ENCODE measurements around the gene CHAF1A.

Gene CHAF1A

DNA sequence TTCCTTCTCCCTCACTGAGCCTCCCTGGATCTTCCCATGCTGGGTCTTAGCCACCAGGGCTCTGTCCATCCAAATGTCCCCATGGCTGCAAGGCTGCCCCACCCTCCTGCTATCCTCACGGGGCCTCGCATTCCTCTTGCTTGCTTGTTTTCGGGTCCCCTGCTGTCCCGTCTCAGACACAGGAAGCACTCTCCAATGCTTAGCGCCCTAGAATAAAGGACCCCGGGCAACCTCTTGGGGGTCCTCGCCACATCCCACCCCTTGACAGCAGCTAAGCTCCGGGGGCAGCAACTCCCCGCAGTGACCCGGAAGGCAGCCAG, 25.8 kb upstream of the CHAF1A start:
- DNase-seq (ENCODE audit: insufficient read length, low spot score): no peak
- no peak for FAIRE-seq
- TF ChIP-seq POU2F2 (IDR thresholded peaks at IDR 0.05; ENCODE audit: low read depth, low read length) (no peak), POLR2A (IDR thresholded peaks at IDR 0.05; ENCODE audit: low read depth, low read length) (no peak), PAX5 (IDR thresholded peaks at IDR 0.05; ENCODE audit: insufficient read depth, low read length, severe bottlenecking) (no peak), POLR2AphosphoS5 (IDR thresholded peaks at IDR 0.05; ENCODE audit: low read depth, low read length) (no peak), TAF1 (IDR thresholded peaks at IDR 0.05; ENCODE audit: low read depth, low read length) (no peak), SPI1 (IDR thresholded peaks at IDR 0.05; ENCODE audit: low read depth, low read length) (no peak)

DNA sequence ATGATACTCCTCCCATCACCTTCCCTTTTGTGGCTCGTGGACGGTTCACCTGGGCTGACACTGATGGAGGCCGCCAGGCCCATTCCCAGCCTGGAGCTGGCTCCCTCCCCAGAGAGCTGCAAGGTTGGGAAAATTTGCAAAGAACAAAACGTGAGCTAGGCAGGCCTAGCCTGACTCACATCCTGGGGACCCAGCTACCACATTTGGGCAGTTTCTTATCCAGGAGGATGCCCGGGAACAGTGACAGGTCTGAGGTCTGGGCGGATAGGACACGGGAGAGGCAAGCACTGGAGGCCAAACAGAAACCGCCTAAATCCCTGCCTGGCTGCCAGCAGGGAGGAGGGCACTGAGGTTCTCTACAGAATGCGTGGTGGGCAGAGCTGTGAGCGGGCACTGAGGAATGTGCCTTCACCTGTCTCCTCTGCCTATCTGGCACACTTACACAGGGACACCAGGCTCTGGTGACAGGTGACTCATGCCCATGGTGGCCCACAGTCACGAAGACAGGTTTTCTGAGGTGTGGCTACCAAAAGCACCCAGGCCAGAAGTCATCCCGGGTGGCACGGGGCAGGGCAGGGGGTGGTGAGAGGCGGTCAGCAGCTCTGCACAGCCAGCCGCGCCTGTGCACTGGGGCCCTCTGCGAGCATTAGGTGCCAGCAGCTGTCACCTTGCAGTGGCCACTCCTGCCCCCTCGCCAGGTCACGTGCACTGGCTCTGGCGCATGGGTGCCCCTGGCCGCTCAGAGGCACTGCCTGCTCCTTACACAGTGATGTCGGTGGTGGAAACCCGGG, 25.3 kb upstream of the CHAF1A start:
- no peak for TF ChIP-seq TAF1 (IDR thresholded peaks at IDR 0.05; ENCODE audit: low read depth, low read length)
- TF ChIP-seq POLR2AphosphoS5 (IDR thresholded peaks at IDR 0.05; ENCODE audit: low read depth, low read length): no peak; the same call in 1 of the 2 replicates
- TF ChIP-seq SPI1 (IDR thresholded peaks at IDR 0.05; ENCODE audit: low read depth, low read length): no peak
- no peak for TF ChIP-seq POU2F2 (IDR thresholded peaks at IDR 0.05; ENCODE audit: low read depth, low read length)
- DNase-seq (ENCODE audit: insufficient read length, low spot score) (no peak), FAIRE-seq (no peak)

DNA sequence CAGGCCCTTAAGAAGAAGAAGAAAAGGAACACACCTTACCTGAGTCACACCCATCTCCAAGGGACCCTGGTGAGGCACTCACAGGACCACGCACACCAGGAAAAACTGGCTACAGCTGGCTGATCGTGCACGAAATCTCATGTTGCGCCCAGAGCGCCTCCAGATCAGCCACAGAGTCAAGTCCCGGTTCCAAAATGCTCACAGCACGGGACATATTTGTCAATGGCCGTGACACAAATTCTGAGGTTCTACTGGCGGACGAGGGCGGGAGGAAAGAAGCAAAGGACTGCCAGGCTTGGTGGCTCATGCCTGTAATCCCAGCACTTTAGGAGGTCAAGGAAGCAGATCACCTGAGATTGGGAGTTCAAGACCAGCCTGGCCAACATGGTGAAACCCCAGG, 23.6 kb upstream of the CHAF1A start:
- DNase-seq (ENCODE audit: insufficient read length, low spot score) (no peak), FAIRE-seq (no peak)
- no peak for TF ChIP-seq TAF1 (IDR thresholded peaks at IDR 0.05; ENCODE audit: low read depth, low read length)
- TF ChIP-seq PAX5 (IDR thresholded peaks at IDR 0.05; ENCODE audit: insufficient read depth, low read length, severe bottlenecking): peak; percentile 8

DNA sequence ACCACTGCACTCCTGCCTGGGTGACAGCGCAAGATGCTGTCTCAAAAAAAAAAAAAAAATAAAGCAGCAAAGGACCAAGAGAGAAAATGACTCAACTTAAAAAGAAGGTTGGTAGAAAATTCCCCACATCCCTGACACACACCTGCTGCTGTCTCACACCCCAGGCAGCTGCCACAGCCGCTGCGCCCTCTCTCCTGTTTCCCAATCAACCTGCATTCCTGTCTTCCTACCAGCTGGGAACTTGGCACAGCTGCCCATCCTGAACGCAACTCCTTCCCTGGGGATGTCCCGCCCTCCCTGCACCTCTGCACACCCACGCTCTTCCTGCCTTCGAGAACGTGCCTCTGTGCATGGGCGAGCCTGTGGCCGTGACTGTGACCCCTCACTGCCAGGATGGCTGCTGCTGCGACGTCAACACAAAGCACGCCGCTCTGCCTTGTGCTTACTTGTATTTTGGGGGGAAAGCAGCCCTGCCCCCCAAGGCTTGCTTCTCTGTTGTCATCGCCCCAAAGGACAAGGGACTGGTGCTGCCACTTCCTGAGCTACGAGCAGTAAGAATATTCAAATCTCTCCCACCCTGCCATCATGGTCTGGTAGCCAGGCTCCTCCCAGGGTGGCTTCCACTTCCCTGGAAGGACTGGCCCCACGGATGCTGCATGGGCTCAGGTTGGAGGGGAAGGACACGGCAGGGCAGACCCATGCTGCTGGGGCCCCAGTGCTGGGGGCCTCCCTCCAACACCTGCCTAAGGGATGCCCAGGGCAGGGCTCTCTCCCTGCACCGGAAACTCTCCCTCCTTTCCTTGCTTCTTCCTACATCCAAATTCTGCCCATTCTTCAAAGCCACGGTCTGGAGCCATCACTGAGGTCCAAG, 22.8 kb upstream of the CHAF1A start:
- TF ChIP-seq POLR2A (IDR thresholded peaks at IDR 0.05; ENCODE audit: low read depth, low read length) (peak; percentile 62), POU2F2 (IDR thresholded peaks at IDR 0.05; ENCODE audit: low read depth, low read length) (no peak), PAX5 (IDR thresholded peaks at IDR 0.05; ENCODE audit: insufficient read depth, low read length, severe bottlenecking) (no peak), POLR2AphosphoS5 (IDR thresholded peaks at IDR 0.05; ENCODE audit: low read depth, low read length) (no peak), TAF1 (IDR thresholded peaks at IDR 0.05; ENCODE audit: low read depth, low read length) (no peak), SPI1 (IDR thresholded peaks at IDR 0.05; ENCODE audit: low read depth, low read length) (0 out of 2 replicates have a peak, but pooled peaks have one; percentile 12)
- FAIRE-seq (peak; percentile 91), DNase-seq (ENCODE audit: insufficient read length, low spot score) (no peak)

DNA sequence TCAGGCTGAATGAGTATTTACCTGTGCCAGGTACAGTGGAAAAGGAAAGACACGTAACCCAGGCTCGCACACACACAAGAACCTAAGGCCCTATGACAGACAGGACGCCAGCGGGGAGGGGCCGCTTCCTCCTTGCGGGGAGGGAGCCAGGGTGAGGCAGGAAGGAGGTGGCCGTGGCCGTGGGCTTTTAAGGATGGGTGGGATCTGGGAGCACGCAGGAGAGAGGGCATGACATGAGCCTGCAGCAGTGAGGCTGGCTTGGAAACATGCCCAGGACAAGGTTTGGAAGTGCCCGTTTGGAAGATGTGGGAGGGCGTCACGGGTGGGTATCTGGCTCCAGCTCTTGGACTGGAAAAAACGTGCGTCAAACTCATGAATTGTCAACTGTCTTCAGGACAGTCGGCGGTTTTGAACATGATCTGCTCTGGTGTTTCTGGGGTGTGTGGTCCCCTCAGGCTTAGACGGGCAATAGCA, 22.1 kb upstream of the CHAF1A start:
- FAIRE-seq (no peak), DNase-seq (ENCODE audit: insufficient read length, low spot score) (no peak)
- TF ChIP-seq POU2F2 (IDR thresholded peaks at IDR 0.05; ENCODE audit: low read depth, low read length) (no peak), POLR2A (IDR thresholded peaks at IDR 0.05; ENCODE audit: low read depth, low read length) (no peak), POLR2AphosphoS5 (IDR thresholded peaks at IDR 0.05; ENCODE audit: low read depth, low read length) (no peak), SPI1 (IDR thresholded peaks at IDR 0.05; ENCODE audit: low read depth, low read length) (peak; percentile 11; the same call in 1 of the 2 replicates)

DNA sequence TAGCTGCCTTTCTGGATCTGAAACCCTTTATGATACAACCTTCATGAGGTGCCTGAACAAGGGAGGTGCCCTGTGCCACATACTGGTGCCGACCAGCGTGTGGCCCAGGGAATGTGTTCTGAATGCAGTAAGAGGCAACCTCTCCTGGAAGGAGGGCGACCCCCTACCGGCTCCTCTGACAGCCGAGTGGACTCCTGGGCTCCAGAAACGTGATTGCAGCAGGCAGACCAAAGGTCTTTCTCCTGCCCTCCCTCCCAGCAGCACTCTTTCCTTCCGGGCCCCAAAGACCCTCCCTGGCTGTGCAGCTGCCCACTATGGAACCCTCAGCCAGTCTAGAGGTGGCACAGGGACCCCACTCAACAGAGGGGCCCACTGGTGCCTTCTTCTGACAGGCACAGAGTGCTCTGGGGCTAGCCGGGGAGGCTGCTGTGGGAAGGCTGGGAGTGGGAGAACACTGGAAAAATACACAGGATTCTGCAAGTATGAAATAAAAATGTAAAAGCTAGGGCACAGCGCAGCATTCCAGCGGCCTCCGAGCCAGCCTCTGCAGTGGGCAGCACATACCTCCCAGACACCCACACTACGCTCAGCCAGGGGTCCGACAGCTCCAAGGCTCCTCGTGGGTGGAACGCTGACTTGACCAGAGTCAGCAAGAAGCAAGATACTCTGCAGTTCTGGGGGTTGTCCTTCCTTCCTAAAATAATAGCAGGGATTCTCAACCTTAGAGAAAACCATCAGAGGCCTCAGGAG, 17.0 kb upstream of the CHAF1A start:
- no peak for FAIRE-seq

DNA sequence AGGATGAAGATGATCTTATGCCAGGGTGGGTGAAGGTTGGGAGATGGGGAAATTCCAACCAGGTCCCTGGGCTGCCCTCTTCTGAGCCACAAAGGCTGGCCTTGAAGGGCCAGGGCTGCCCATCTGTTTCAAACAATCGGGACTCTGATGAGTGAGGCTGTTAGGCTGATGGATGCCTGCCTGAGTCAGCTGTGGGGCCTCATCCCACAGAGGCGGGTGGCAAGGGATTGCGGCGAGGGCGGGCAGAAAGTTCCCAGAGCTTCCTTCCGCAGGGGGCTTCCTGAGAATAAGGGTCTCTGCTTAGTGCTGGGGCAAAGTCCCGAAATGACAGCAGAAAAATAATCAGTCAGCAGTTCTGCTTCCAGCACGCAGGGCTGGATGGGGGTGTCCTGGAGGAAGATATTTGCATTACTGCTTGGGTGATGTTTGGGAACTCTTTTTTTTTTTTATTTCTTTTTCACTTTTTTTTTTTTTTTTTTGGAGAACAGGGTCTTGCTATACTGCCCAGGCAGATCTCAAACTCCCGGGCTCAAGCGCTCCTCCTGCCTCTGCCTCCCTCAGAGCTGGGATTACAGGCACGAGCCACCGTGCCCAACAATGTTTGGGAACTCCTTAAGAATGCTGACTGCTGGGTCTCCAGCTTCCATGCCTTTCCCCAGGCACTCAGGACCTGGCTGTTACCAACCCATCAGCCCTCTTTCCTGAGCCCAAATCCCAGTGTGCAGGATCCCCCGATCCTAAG, 16.2 kb upstream of the CHAF1A start:
- TF ChIP-seq POLR2A (IDR thresholded peaks at IDR 0.05; ENCODE audit: low read depth, low read length) (no peak), SPI1 (IDR thresholded peaks at IDR 0.05; ENCODE audit: low read depth, low read length) (no peak), TAF1 (IDR thresholded peaks at IDR 0.05; ENCODE audit: low read depth, low read length) (no peak), PAX5 (IDR thresholded peaks at IDR 0.05; ENCODE audit: insufficient read depth, low read length, severe bottlenecking) (no peak), POU2F2 (IDR thresholded peaks at IDR 0.05; ENCODE audit: low read depth, low read length) (no peak), POLR2AphosphoS5 (IDR thresholded peaks at IDR 0.05; ENCODE audit: low read depth, low read length) (no peak)
- FAIRE-seq (no peak), DNase-seq (ENCODE audit: insufficient read length, low spot score) (no peak)

More for the DNA sequence above, 17.0 kb upstream of the CHAF1A start:
- TF ChIP-seq POLR2AphosphoS5 (IDR thresholded peaks at IDR 0.05; ENCODE audit: low read depth, low read length) (no peak), TAF1 (IDR thresholded peaks at IDR 0.05; ENCODE audit: low read depth, low read length) (no peak), SPI1 (IDR thresholded peaks at IDR 0.05; ENCODE audit: low read depth, low read length) (no peak), PAX5 (IDR thresholded peaks at IDR 0.05; ENCODE audit: insufficient read depth, low read length, severe bottlenecking) (no peak), POU2F2 (IDR thresholded peaks at IDR 0.05; ENCODE audit: low read depth, low read length) (no peak), POLR2A (IDR thresholded peaks at IDR 0.05; ENCODE audit: low read depth, low read length) (no peak)
- DNase-seq (ENCODE audit: insufficient read length, low spot score): no peak

DNA sequence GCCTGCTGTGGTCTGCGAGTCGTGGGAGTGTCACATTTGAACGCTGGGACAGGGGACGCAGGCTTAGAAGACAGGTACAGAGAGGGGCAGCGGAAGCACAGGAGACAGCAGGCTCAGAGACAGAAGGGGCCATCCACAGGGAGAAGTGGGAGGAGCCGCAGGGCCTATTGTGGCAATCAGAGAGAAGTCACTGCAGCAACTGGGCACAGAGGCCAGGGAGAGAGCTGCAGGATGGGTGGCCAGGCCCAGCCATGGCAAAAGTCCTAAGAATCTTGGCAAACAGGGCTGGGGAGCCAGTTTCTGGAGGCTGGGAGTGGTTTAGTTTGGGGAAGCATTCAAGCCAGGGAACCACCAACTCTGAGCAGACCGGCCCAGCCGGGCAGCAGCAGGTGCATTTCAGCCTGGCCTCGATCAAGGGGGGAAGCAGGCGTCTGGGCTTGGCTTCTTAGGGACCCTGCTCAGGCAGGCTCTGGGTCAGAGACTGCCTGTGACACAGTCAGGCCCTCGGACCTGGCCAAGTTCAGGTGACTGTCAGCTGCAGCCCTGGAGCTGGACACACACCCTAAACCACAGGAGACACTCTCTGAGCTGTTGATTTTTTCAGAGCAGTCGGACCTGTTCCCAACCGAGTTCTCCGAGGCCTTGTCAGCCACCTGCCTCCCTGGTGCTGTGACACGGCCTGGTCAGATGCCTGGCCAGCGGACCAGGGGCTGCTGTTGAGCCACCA, 13.9 kb upstream of the CHAF1A start:
- no peak for FAIRE-seq
- no peak for DNase-seq (ENCODE audit: insufficient read length, low spot score)
- TF ChIP-seq SPI1 (IDR thresholded peaks at IDR 0.05; ENCODE audit: low read depth, low read length) (no peak), PAX5 (IDR thresholded peaks at IDR 0.05; ENCODE audit: insufficient read depth, low read length, severe bottlenecking) (no peak), TAF1 (IDR thresholded peaks at IDR 0.05; ENCODE audit: low read depth, low read length) (no peak), POLR2A (IDR thresholded peaks at IDR 0.05; ENCODE audit: low read depth, low read length) (no peak), POU2F2 (IDR thresholded peaks at IDR 0.05; ENCODE audit: low read depth, low read length) (no peak), POLR2AphosphoS5 (IDR thresholded peaks at IDR 0.05; ENCODE audit: low read depth, low read length) (no peak)

All from GM12891 (cell line).